ENCODE results near the gene CLASP2. TPM values are rescaled to one million over a fixed set of nuclear protein-coding genes. Genes with fewer than 3 reads are reported as not detected.

CLASP2 gene
- total RNA-seq, 4 donors from 2014 or later = 37.6 to 55.2 (median 44.6) TPM

DNA sequence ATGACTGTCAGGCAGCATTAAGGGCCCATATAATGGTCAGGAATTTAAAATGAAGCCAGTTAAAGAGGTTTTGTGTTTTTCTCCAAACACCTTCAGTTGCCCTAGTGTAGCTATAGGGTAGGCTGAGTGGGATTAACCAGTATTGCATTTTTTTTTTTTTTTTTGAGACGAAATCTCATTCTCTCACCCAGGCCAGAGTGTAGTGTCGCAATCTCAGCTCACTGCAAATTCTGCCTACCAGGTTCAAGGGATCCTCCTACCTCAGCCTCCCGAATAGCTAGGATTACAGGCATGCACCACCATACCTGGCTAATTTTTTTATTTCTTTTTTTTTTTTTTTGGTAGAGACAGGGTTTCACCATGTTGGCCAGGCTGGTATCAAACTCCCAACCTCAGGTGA, 7.0 kb downstream of the CLASP2 start:
- peaks cover 4% of the 10 kb centered on the region in 2 donors for H3K4me1 ChIP-seq
- no peak for DNase-seq
- in situ Hi-C loops (cut with MboI; ENCODE audit: low sequenced_read_pairs in 4 of 4) = loop anchor here in 2 of 4 donors (10.0 kb wide), 2 partner anchors 56 to 76 kb away; no protein-coding TSS in a partner anchor
- ATAC-seq = no peak
- H3K4me3 ChIP-seq = no peak overlapping the region
- no peak overlapping the region for H3K27ac ChIP-seq
- H3K9me3 ChIP-seq = no peaks in the 10 kb centered on the region
- TF ChIP-seq POLR2A (IDR thresholded peaks at IDR 0.05) = no peak
- no peak for TF ChIP-seq CTCF (IDR thresholded peaks at IDR 0.05 in 4 of 5, conservative IDR thresholded peaks at IDR 0.05 in 1 of 5)
- H3K27me3 ChIP-seq = no peaks in the 10 kb centered on the region
- intact Hi-C loops (cut with DNase I; ENCODE audit: low total_unique reads) = loop anchor here (10.0 kb wide), 1 partner anchor 596 kb away; the partner anchor contains the start of gene CRTAP
- no peaks in the 10 kb centered on the region for H3K36me3 ChIP-seq

DNA sequence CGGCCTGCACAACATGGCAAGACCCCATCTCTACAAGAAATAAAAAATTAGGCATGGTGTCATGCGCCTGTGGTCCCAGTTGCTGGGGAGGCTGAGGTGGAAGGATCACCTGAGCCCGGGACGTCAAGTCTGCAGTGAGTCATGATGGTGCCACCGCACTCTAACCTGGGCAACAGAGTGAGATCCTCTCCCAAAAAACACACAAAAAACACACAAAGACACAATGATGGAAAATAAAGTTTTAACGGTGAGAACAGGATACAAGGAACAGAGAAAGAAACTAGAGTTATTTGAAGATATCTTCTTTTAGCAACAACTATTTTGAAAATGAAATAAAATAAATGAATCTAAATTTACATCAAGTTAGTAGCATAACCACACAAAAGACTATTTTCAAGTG, 12.0 kb downstream of the CLASP2 start:
- H3K36me3 ChIP-seq = no peaks in the 10 kb centered on the region
- no peak for TF ChIP-seq POLR2A (IDR thresholded peaks at IDR 0.05)
- no peak for TF ChIP-seq CTCF (IDR thresholded peaks at IDR 0.05 in 4 of 5, conservative IDR thresholded peaks at IDR 0.05 in 1 of 5)
- ATAC-seq (no peak), DNase-seq (no peak)
- H3K4me1 ChIP-seq = no peaks in the 10 kb centered on the region
- in situ Hi-C loops (cut with MboI; ENCODE audit: low sequenced_read_pairs in 4 of 4) = no loop called here
- no peaks in the 10 kb centered on the region for H3K27me3 ChIP-seq
- no peak overlapping the region for H3K27ac ChIP-seq
- H3K9me3 ChIP-seq = peaks cover 0 to 4% (median 0%) of the 10 kb centered on the region in 3 donors
- intact Hi-C loops (cut with DNase I; ENCODE audit: low total_unique reads) = no loop called here
- no peak overlapping the region for H3K4me3 ChIP-seq

DNA sequence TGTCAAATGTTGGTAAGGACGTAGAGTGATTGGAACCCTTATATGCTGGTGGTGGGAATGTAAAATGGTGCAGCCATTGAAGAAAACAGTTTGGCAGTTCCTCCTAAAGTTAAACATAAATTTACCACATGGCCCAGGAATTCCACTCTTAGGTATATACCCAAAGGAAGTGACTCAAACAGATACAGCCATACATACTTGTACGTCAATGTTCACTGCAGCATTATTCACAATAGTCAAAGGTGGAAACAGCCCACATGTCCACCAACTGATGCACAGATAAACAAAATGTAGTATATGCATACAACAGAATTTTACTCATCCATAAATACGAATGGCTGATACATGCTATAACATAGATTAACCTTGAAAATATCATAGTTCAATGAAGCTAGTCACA, 13.2 kb downstream of the CLASP2 start:
- in situ Hi-C loops (cut with MboI; ENCODE audit: low sequenced_read_pairs in 4 of 4) = no loop called here
- H3K27ac ChIP-seq = no peak overlapping the region
- ATAC-seq = no peak
- no peak for TF ChIP-seq CTCF (IDR thresholded peaks at IDR 0.05 in 4 of 5, conservative IDR thresholded peaks at IDR 0.05 in 1 of 5)
- no peak for TF ChIP-seq POLR2A (IDR thresholded peaks at IDR 0.05)
- H3K36me3 ChIP-seq = no peaks in the 10 kb centered on the region
- intact Hi-C loops (cut with DNase I; ENCODE audit: low total_unique reads) = no loop called here
- H3K4me3 ChIP-seq = no peak overlapping the region
- H3K9me3 ChIP-seq = peaks cover 0 to 4% (median 0%) of the 10 kb centered on the region in 3 donors
- no peaks in the 10 kb centered on the region for H3K27me3 ChIP-seq
- no peaks in the 10 kb centered on the region for H3K4me1 ChIP-seq
- no peak for DNase-seq

DNA sequence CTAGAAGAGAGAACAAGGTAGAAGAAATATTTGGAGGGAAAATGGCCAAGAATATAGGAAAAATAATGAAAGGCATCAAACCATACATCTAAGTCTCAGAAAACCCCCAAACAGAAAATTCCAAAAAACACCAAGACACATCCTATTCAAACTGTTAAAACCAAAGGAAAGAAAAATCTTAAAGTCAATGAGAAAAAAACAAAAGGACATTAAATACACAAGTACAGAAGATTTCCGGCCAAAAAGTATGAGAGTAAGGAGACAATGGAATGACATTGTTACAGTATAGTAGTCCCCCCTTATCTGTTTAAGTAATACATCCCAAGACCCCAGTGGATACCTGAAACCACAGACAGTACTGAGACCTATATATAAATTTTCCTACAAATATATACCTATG, 18.8 kb downstream of the CLASP2 start:
- Histone ChIP-seq H3K4me3 (no peak overlapping the region), H3K27ac (no peak overlapping the region), H3K27me3 (no peaks in the 10 kb centered on the region), H3K36me3 (no peaks in the 10 kb centered on the region), H3K9me3 (peaks cover 0 to 3% (median 0%) of the 10 kb centered on the region in 3 donors), H3K4me1 (no peaks in the 10 kb centered on the region)
- no peak for DNase-seq
- in situ Hi-C loops (cut with MboI; ENCODE audit: low sequenced_read_pairs in 4 of 4) (no loop called here), intact Hi-C loops (cut with DNase I; ENCODE audit: low total_unique reads) (no loop called here)
- TF ChIP-seq CTCF (IDR thresholded peaks at IDR 0.05 in 4 of 5, conservative IDR thresholded peaks at IDR 0.05 in 1 of 5) = no peak
- TF ChIP-seq POLR2A (IDR thresholded peaks at IDR 0.05) = no peak
- ATAC-seq = no peak

GRCh38 chr3:33694944-33695343, 23.1 kb downstream of the CLASP2 start:
- no peak for TF ChIP-seq POLR2A (IDR thresholded peaks at IDR 0.05)
- no peak for TF ChIP-seq CTCF (IDR thresholded peaks at IDR 0.05 in 4 of 5, conservative IDR thresholded peaks at IDR 0.05 in 1 of 5)
- Histone ChIP-seq H3K4me3 (no peak overlapping the region), H3K4me1 (no peaks in the 10 kb centered on the region), H3K27ac (no peak overlapping the region), H3K36me3 (no peaks in the 10 kb centered on the region), H3K27me3 (no peaks in the 10 kb centered on the region), H3K9me3 (no peaks in the 10 kb centered on the region)
- intact Hi-C loops (cut with DNase I; ENCODE audit: low total_unique reads) = no loop called here
- DNase-seq = no peak
- no peak for ATAC-seq
- in situ Hi-C loops (cut with MboI; ENCODE audit: low sequenced_read_pairs in 4 of 4) = no loop called here
